Endothelial cell of umbilical vein (primary cell): Measurements from ENCODE around the gene PLAAT2. TPM values are rescaled to one million over a fixed set of nuclear protein-coding genes. Genes with fewer than 3 reads are reported as not detected.

Experiments used
- BruUV-seq: library from RNA; stranded (reverse); fragments of 400-500 nt; replicated peaks from 2 replicates; lab custom pipeline; 2021; lab: Mats Ljungman, UMichigan
- CTCF ChIA-PET: fragments of 300-600, 350-600 bp; sonication (Branson Sonifier 250); formaldehyde crosslinking; loops from one replicate; lab custom pipeline; 2021; ENCODE audit warnings: antibody characterized with exemption, inconsistent platforms; lab: Charles Lee
- POLR2A ChIA-PET: fragments of 300-600, 350-600 bp; sonication (Branson Sonifier 250); formaldehyde crosslinking; loops from one replicate; lab custom pipeline; 2021; ENCODE audit warnings: antibody characterized with exemption, inconsistent platforms; lab: Charles Lee
- DNase-seq: peaks from one replicate; pipeline ENCODE4 v3.0.0-alpha.2; 2011; ENCODE audit warnings: low read depth, low spot score
- FAIRE-seq: peaks from 2 replicates; lab custom pipeline; 2011; peaks lifted over from hg19 to GRCh38; lab: Jason Lieb, UNC
- H2AFZ ChIP-seq: 2 replicates; pipeline ENCODE4 v1.6.0; 2012; ENCODE audit warnings: low read depth, low read length, control low read depth, inconsistent platforms
- H3K27ac ChIP-seq: 2 replicates; pipeline ENCODE4 v1.5.1; 2011; ENCODE audit warnings: low read depth, mild to moderate bottlenecking, control low read depth, low read length, moderate library complexity; ENCODE audit not compliant: insufficient read depth
- H3K27me3 ChIP-seq, 2 experiments: 2 replicates each; pipeline versions ENCODE4 v1.6.0 to v1.6.1; 2011; ENCODE audit warnings: low read length in 2 of 2, mixed read lengths in 1 of 2; ENCODE audit not compliant: control insufficient read depth in 2 of 2, insufficient read depth in 2 of 2
- H3K36me3 ChIP-seq, 2 experiments: 2 replicates in 1 of 2; 3 replicates in 1 of 2; pipeline ENCODE4 v1.5.1; 2011; ENCODE audit warnings: low read length in 2 of 2, mild to moderate bottlenecking in 1 of 2, moderate library complexity in 1 of 2; ENCODE audit not compliant: control insufficient read depth in 2 of 2, insufficient read depth in 2 of 2; ENCODE audit errors: extremely low read depth in 1 of 2
- H3K4me1 ChIP-seq: 3 replicates; pipeline ENCODE4 v1.5.1; 2011; ENCODE audit warnings: mild to moderate bottlenecking, low read length; ENCODE audit not compliant: control insufficient read depth, insufficient read depth; ENCODE audit errors: extremely low read depth
- H3K4me2 ChIP-seq: 2 replicates; pipeline ENCODE4 v1.6.1; 2011; ENCODE audit warnings: low read length, control low read depth, mixed read lengths; ENCODE audit not compliant: insufficient read depth
- H3K4me3 ChIP-seq, 3 experiments: fragments of 200-600 bp in 1 of 3; sonication (generic), shearing (Covaris generic) in 1 of 3; replicated peaks in 1 of 3; 2 replicates each; pipeline ENCODE4 v1.5.1; 2011 to 2016; ENCODE audit warnings: control low read depth in 3 of 3, low read length in 3 of 3, mild to moderate bottlenecking in 2 of 3, inconsistent platforms in 1 of 3, low read depth in 1 of 3, moderate library complexity in 1 of 3; ENCODE audit not compliant: insufficient read depth in 1 of 3
- H3K79me2 ChIP-seq: 2 replicates; pipeline ENCODE4 v1.6.0; 2012; ENCODE audit warnings: low read length, inconsistent platforms; ENCODE audit not compliant: control insufficient read depth, insufficient read depth
- H3K9ac ChIP-seq: replicated peaks from 2 replicates; pipeline ENCODE3; 2011; ENCODE audit warnings: low read length, control low read depth; ENCODE audit not compliant: insufficient read depth; ENCODE audit errors: extremely low read depth
- H3K9me1 ChIP-seq: replicated peaks from 3 replicates; pipeline ENCODE4 v1.6.0; 2011; ENCODE audit warnings: mild to moderate bottlenecking, low read length; ENCODE audit not compliant: control insufficient read depth, insufficient read depth; ENCODE audit errors: extremely low read depth
- H3K9me3 ChIP-seq: replicated peaks from 2 replicates; pipeline ENCODE4 v1.5.1; 2012; ENCODE audit warnings: low read length, inconsistent platforms; ENCODE audit not compliant: control insufficient read depth, insufficient read depth
- H4K20me1 ChIP-seq: replicated peaks from 2 replicates; pipeline ENCODE3; 2011; ENCODE audit warnings: mild to moderate bottlenecking, low read length; ENCODE audit not compliant: control insufficient read depth, insufficient read depth; ENCODE audit errors: extremely low read depth
- EZH2 ChIP-seq: IDR thresholded peaks from 2 replicates; pipeline ENCODE4 v1.6.1; 2012; ENCODE audit warnings: borderline replicate concordance, low read depth, mild to moderate bottlenecking, moderate library complexity, low read length, inconsistent platforms; ENCODE audit not compliant: severe bottlenecking
- FOS ChIP-seq: IDR thresholded peaks from 2 replicates; pipeline ENCODE4 v1.6.1; 2011; ENCODE audit warnings: mild to moderate bottlenecking, low read length, moderate library complexity, borderline replicate concordance; ENCODE audit not compliant: insufficient read depth
- GATA2 ChIP-seq: IDR thresholded peaks from 2 replicates; pipeline ENCODE4 v1.7.0; 2011; ENCODE audit warnings: low read depth, mild to moderate bottlenecking, moderate library complexity, mixed read lengths, low read length; ENCODE audit not compliant: insufficient read length, insufficient read depth
- JUN ChIP-seq: IDR thresholded peaks from 2 replicates; pipeline ENCODE4 v1.6.1; 2011; ENCODE audit warnings: borderline replicate concordance, low read depth; ENCODE audit not compliant: insufficient read length, insufficient read depth
- MAX ChIP-seq: IDR thresholded peaks from 2 replicates; pipeline ENCODE4 v1.6.1; 2011; ENCODE audit not compliant: insufficient read depth, insufficient read length
- MYC ChIP-seq: IDR thresholded peaks from one replicate; pipeline ENCODE4 v1.6.1; 2011; ENCODE audit warnings: mild to moderate bottlenecking, low read depth, low read length
- POLR2A ChIP-seq: IDR thresholded peaks from 2 replicates; pipeline ENCODE4 v1.6.1; 2012; ENCODE audit warnings: low read depth, mild to moderate bottlenecking, control low read depth, low read length
- POLR2AphosphoS5 ChIP-seq: IDR thresholded peaks from 2 replicates; pipeline ENCODE4 v1.6.1; 2012; ENCODE audit warnings: low read depth, mild to moderate bottlenecking, control low read depth, low read length, moderate library complexity; ENCODE audit not compliant: insufficient read depth
- dilution Hi-C: fragments of 300-500 bp; cut with MboI; formaldehyde crosslinking; loops from one replicate; pipeline ENCODE4 v1.15.0; 2019; ENCODE audit warnings: low sequenced_read_pairs; ENCODE audit not compliant: extremely low pct_ligation_motif_present
- intact Hi-C: fragments of 100-400 bp; cut with micrococcal nuclease; formaldehyde crosslinking; loops from one replicate; pipeline ENCODE4 v1.10.0; 2022
- polyA plus RNA-seq, 4 experiments: library from polyadenylated mRNA; depleted of rRNA in 3 of 4; stranded (reverse) in 3 of 4; unstranded in 1 of 4; fragments of >200 nt; gene quantifications; 2 replicates each; pipeline versions ENCODE4 v1.2.1 to v1.2.3, GENCODE V29; 2011 to 2012; ENCODE audit warnings: missing spikeins in 1 of 4
- total RNA-seq: library from RNA; stranded (reverse); gene quantifications from 2 replicates; pipeline ENCODE4 v1.2.3, GENCODE V29; 2021
- TF ChIP-seq, protein P1 (sequence below), 2 donors: IDR thresholded peaks; 1 replicate in 1 of 2; 2 replicates in 1 of 2; pipeline ENCODE4 v1.5.1; 2011; ENCODE audit warnings: low read length in 2 of 2, mild to moderate bottlenecking in 2 of 2, moderate library complexity in 2 of 2, control low read depth in 1 of 2, inconsistent platforms in 1 of 2, low read depth in 1 of 2; ENCODE audit not compliant: insufficient read depth in 1 of 2; ENCODE audit errors: extremely low read depth in 1 of 2

The PLAAT2 gene
- total and polyA plus RNA-seq, 2 donors (not counting 3 experiments of a cell fraction or from before 2014, with no cell fraction given): 0.40 TPM; not detected in 1

DNA sequence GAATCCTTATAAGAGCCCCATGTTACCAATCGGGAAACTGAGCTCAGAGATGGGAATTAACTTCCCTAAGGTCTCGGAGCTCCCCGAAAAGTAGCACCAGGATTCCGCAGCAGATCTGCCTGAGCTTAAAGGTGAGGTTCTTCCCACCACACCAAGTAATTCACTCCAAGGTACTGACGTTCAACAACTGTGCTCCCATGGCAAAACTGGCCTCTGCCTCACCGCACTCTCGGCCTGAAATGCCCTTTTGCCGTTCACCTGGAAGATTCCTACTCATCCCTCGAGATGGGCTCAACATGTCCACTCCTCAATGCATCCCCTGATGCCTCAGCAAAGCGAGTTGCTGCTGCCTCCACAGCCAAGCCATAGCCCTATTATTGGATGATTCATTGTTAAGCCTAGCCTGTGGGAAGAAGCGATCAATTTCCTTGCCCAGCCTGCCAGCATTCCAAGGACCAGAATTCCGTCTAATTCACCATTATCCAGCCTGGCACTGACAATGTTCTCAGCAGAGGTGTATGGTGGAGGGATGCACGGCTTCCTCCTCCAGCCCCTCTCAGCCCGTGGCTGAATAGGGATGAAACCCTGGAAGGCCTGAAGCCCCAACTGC is 46.9 kb upstream of the PLAAT2 start:
- Histone ChIP-seq H3K27ac (no peak overlapping the region), H4K20me1 (no peaks in the 10 kb centered on the region), H2AFZ (peak overlapping the region; percentile 29), H3K9ac (no peak overlapping the region), H3K27me3 (no peaks in the 10 kb centered on the region), H3K4me2 (peak overlapping the region; percentile 72), H3K36me3 (no peaks in the 10 kb centered on the region), H3K79me2 (peaks cover 15% of the 10 kb centered on the region), H3K4me3 (no peak overlapping the region), H3K9me3 (no peaks in the 10 kb centered on the region), H3K9me1 (no peaks in the 10 kb centered on the region), H3K4me1 (peaks cover 23% of the 10 kb centered on the region)
- DNase-seq (peak; percentile 13), FAIRE-seq (peak; percentile 72)
- dilution Hi-C loops: no loop called here
- POLR2A ChIA-PET: no interaction called here
- TF ChIP-seq MYC (no peak), GATA2 (no peak), EZH2 (no peak), POLR2A (no peak), MAX (no peak), FOS (no peak), POLR2AphosphoS5 (no peak), JUN (no peak)
- TF ChIP-seq, protein P1, sequence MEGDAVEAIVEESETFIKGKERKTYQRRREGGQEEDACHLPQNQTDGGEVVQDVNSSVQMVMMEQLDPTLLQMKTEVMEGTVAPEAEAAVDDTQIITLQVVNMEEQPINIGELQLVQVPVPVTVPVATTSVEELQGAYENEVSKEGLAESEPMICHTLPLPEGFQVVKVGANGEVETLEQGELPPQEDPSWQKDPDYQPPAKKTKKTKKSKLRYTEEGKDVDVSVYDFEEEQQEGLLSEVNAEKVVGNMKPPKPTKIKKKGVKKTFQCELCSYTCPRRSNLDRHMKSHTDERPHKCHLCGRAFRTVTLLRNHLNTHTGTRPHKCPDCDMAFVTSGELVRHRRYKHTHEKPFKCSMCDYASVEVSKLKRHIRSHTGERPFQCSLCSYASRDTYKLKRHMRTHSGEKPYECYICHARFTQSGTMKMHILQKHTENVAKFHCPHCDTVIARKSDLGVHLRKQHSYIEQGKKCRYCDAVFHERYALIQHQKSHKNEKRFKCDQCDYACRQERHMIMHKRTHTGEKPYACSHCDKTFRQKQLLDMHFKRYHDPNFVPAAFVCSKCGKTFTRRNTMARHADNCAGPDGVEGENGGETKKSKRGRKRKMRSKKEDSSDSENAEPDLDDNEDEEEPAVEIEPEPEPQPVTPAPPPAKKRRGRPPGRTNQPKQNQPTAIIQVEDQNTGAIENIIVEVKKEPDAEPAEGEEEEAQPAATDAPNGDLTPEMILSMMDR (IDR thresholded peaks at IDR 0.05; ENCODE audit: extremely low read depth in 1 of 2, insufficient read depth in 1 of 2, low read depth in 1 of 2, low read length in 2 of 2): no peak
- intact Hi-C loops: loop anchor here (10.0 kb wide), 1 partner anchor 705 kb away; no protein-coding TSS in a partner anchor
- CTCF ChIA-PET: interaction anchor here (0.5 kb wide), 1 partner anchor 47 kb away, joined by 4 read pairs; no protein-coding TSS in a partner anchor
- no TSS peak for BruUV-seq
